ENCODE measurements around the gene MYG1. TPM values are rescaled to one million over a fixed set of nuclear protein-coding genes. Genes with fewer than 3 reads are reported as not detected.

The MYG1 gene
- total RNA-seq, 1 experiment from 2014 or later: 79.8 TPM

DNA sequence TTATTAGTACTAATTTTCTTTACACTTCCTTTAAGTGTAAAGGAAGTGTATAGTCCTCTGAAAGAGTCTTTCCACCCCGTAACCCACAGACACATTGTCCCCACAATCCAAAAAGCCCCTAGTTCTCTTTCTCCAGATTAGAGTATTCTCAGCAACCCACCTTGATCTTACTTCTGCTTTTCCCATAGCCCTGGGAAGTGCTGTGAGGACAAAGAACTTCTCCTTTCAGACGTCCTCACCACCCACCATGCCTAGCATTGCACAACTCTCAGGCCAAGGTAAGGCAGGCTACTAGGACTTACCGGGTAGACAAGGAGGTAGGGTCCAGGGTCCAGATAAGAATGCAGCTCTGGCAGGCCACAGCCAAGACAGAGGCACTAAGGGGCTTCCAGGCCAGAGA lies 14.5 kb downstream of the MYG1 start:
- H3K9me3 Mint-ChIP-seq (ENCODE audit: unreplicated experiment): no peaks in the 10 kb centered on the region
- CTCF ChIA-PET: no interaction called here
- POLR2A ChIA-PET: interaction anchor here (0.6 to 1.3 kb wide), 3 partner anchors 20 to 186 kb away, joined by 3 to 5 read pairs (median 4); no protein-coding TSS in a partner anchor
- DNase-seq (ENCODE audit: unreplicated experiment): no peak
- H3K27ac Mint-ChIP-seq (ENCODE audit: low read depth, unreplicated experiment): no peak overlapping the region
- BruUV-seq (replicated peaks): no TSS peak
- no peaks in the 10 kb centered on the region for H3K27me3 Mint-ChIP-seq (ENCODE audit: insufficient read depth, unreplicated experiment)
- no peaks in the 10 kb centered on the region for H3K4me1 Mint-ChIP-seq (ENCODE audit: insufficient read depth, unreplicated experiment)
- H3K4me3 Mint-ChIP-seq (ENCODE audit: unreplicated experiment): no peak overlapping the region
- H3K36me3 Mint-ChIP-seq (ENCODE audit: insufficient read depth, unreplicated experiment): peaks cover 61% of the 10 kb centered on the region
- intact Hi-C loops (cut with micrococcal nuclease): no loop called here
- TF ChIP-seq CTCF (IDR thresholded peaks at IDR 0.05; ENCODE audit: unreplicated experiment): no peak

- TSS peak; percentile 81 for BruUV-seq (replicated peaks)
- Mint-ChIP-seq H3K36me3 (ENCODE audit: insufficient read depth, unreplicated experiment) (peaks cover 47% of the 10 kb centered on the region), H3K9me3 (ENCODE audit: unreplicated experiment) (no peaks in the 10 kb centered on the region), H3K27ac (ENCODE audit: low read depth, unreplicated experiment) (peak overlapping the region; percentile 93), H3K4me3 (ENCODE audit: unreplicated experiment) (peak overlapping the region; percentile 90), H3K27me3 (ENCODE audit: insufficient read depth, unreplicated experiment) (no peaks in the 10 kb centered on the region), H3K4me1 (ENCODE audit: insufficient read depth, unreplicated experiment) (peaks cover 23% of the 10 kb centered on the region)
- TF ChIP-seq CTCF (IDR thresholded peaks at IDR 0.05; ENCODE audit: unreplicated experiment): no peak
- ChIA-PET POLR2A (interaction anchor here (0.6 to 5.8 kb wide), 32 partner anchors 10 to 355 kb away, joined by 3 to 79 read pairs (median 7); partner anchors contain the start of genes ATP5MC2, CSAD, MAP3K12 and MYG1), CTCF (interaction anchor here (0.5 to 5.9 kb wide), 41 partner anchors 10 to 426 kb away, joined by 3 to 92 read pairs (median 5); partner anchors contain the start of genes AMHR2, MYG1, PFDN5 and SP1)
- no peak for DNase-seq (ENCODE audit: unreplicated experiment)
- intact Hi-C loops (cut with micrococcal nuclease): loop anchor here (2.0 to 10.0 kb wide), 2 partner anchors 22 to 354 kb away; partner anchors contain the start of genes ATP5MC2 and MYG1
Measured at GRCh38 chr12:53320352-53321195, 21.1 kb downstream of the MYG1 start.

DNA sequence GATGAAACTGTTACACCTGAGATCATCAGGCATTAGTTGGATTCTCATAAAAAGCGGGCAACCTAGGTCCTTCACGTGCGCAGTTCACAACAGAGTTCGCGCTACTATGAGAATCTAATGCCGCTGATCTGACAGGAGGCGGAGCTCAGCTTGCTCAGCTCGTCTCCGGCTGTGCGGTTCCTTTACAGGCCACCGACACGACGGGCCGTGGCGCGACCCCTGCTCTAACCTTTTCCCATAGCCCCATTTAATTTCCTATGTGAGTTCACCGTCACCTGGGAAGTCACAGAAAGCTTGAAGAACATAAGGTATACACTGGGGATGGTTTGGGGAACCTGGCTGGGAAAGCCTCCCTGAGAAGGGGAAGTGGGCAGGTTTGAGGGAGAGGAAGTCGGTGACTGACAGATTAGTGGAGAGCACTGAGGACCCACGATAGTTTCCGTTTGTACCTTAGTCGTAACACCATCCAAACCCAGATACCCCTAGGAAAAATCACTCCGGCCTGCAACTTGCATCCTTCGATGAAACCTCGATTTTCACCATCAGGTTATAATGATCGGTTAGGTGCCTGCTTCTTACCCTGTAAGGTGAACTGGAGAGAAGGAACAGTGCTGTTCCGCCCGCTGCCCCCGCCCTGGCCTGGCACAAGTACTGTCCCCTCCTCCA lies 24.8 kb downstream of the MYG1 start:
- no peaks in the 10 kb centered on the region for H3K27me3 Mint-ChIP-seq (ENCODE audit: insufficient read depth, unreplicated experiment)
- BruUV-seq (replicated peaks): no TSS peak
- H3K36me3 Mint-ChIP-seq (ENCODE audit: insufficient read depth, unreplicated experiment): peaks cover 18% of the 10 kb centered on the region
- no peak for DNase-seq (ENCODE audit: unreplicated experiment)
- peak overlapping the region; percentile 79 for H3K4me3 Mint-ChIP-seq (ENCODE audit: unreplicated experiment)
- peak overlapping the region; percentile 93 for H3K27ac Mint-ChIP-seq (ENCODE audit: low read depth, unreplicated experiment)
- H3K4me1 Mint-ChIP-seq (ENCODE audit: insufficient read depth, unreplicated experiment): peaks cover 23% of the 10 kb centered on the region
- H3K9me3 Mint-ChIP-seq (ENCODE audit: unreplicated experiment): no peaks in the 10 kb centered on the region
- no peak for TF ChIP-seq CTCF (IDR thresholded peaks at IDR 0.05; ENCODE audit: unreplicated experiment)
- ChIA-PET CTCF (interaction anchor here (0.6 to 5.9 kb wide), 23 partner anchors 8 to 429 kb away, joined by 3 to 92 read pairs (median 4); partner anchors contain the start of genes AMHR2 and SP7), POLR2A (interaction anchor here (0.6 to 5.8 kb wide), 31 partner anchors 8 to 245 kb away, joined by 3 to 69 read pairs (median 4); partner anchors contain the start of genes MAP3K12, MYG1, PFDN5 and PRR13)
- intact Hi-C loops (cut with micrococcal nuclease): loop anchor here (1.0 to 10.0 kb wide), 6 partner anchors 21 to 351 kb away; partner anchors contain the start of genes ATP5MC2, PCBP2 and SP1

Data from MCF 10A (cell line).